CD4-positive, alpha-beta memory T cell (primary cell): ENCODE data around the gene TMA7. TPM values are rescaled to one million over a fixed set of nuclear protein-coding genes. Genes with fewer than 3 reads are reported as not detected.
"Not testable (repeated sequence)": the region's sequence is repeated elsewhere in the genome, so short reads cannot be mapped to it uniquely, and the experiment has no call there.

Source experiments
- CTCF ChIA-PET: fragments of 350-600 bp; sonication (Branson Sonifier 250); formaldehyde crosslinking; loops from one replicate; lab custom pipeline; 2021; ENCODE audit warnings: inconsistent platforms; ENCODE audit not compliant: partially characterized antibody; lab: Charles Lee
- POLR2A ChIA-PET: fragments of 350-600 bp; sonication (Branson Sonifier 250); formaldehyde crosslinking; loops from one replicate; lab custom pipeline; 2021; ENCODE audit not compliant: partially characterized antibody; lab: Charles Lee
- DNase-seq, 5 donors: peaks; one replicate each; pipeline versions ENCODE4 v3.0.0 to v3.0.0-alpha.2; 2020 to 2022; ENCODE audit warnings: mixed read lengths in 1 of 5
- H3K27ac ChIP-seq: one replicate; pipeline ENCODE4 v1.7.0; 2013; ENCODE audit warnings: low read depth, low read length
- H3K27me3 ChIP-seq: 2 replicates; pipeline ENCODE4 v1.7.0; 2013; ENCODE audit warnings: mild to moderate bottlenecking, low read length, moderate library complexity; ENCODE audit not compliant: insufficient read depth
- H3K36me3 ChIP-seq: 2 replicates; pipeline ENCODE4 v1.7.0; 2013; ENCODE audit warnings: mild to moderate bottlenecking, low read length, moderate library complexity; ENCODE audit not compliant: insufficient read depth
- H3K4me1 ChIP-seq: 2 replicates; pipeline ENCODE4 v1.7.0; 2013; ENCODE audit warnings: mild to moderate bottlenecking, low read length, moderate library complexity; ENCODE audit not compliant: insufficient read depth
- H3K4me3 ChIP-seq, 2 donors: one replicate each; pipeline ENCODE4 v1.7.0; 2013; ENCODE audit warnings: low read length in 2 of 2, mild to moderate bottlenecking in 1 of 2
- H3K9me3 ChIP-seq, 2 donors: one replicate each; pipeline ENCODE4 v1.7.0; 2013; ENCODE audit warnings: low read length in 2 of 2, control low read depth in 1 of 2; ENCODE audit not compliant: control insufficient read depth in 1 of 2
- H3K27ac Mint-ChIP-seq, 7 donors: one replicate each; pipeline ENCODE4 v1.8.0; 2020 to 2021; ENCODE audit warnings: mixed read lengths in 7 of 7, mild to moderate bottlenecking in 6 of 7, inconsistent platforms in 3 of 7, moderate library complexity in 3 of 7
- H3K27me3 Mint-ChIP-seq, 2 donors: one replicate each; pipeline ENCODE4 v1.8.0; 2020 to 2021; ENCODE audit warnings: mixed read lengths in 2 of 2
- H3K36me3 Mint-ChIP-seq, 2 donors: one replicate each; pipeline ENCODE4 v1.8.0; 2020 to 2021; ENCODE audit warnings: mixed read lengths in 2 of 2, inconsistent platforms in 1 of 2, mild to moderate bottlenecking in 1 of 2
- H3K4me1 Mint-ChIP-seq, 4 donors: one replicate each; pipeline ENCODE4 v1.8.0; 2020 to 2021; ENCODE audit warnings: mixed read lengths in 4 of 4, mild to moderate bottlenecking in 1 of 4
- H3K4me3 Mint-ChIP-seq, 8 donors: one replicate each; pipeline ENCODE4 v1.8.0; 2020 to 2021; ENCODE audit warnings: mixed read lengths in 8 of 8, mild to moderate bottlenecking in 7 of 8, moderate library complexity in 6 of 8, inconsistent platforms in 3 of 8
- H3K9me3 Mint-ChIP-seq, 8 donors: one replicate each; pipeline ENCODE4 v1.8.0; 2020 to 2021; ENCODE audit warnings: mixed read lengths in 8 of 8, mild to moderate bottlenecking in 5 of 8, inconsistent platforms in 3 of 8, moderate library complexity in 1 of 8
- intact Hi-C: fragments of 100-400 bp; cut with micrococcal nuclease; formaldehyde crosslinking; loops from one replicate; pipeline ENCODE4 v1.15.1; 2023
- polyA plus RNA-seq, 2 donors: library from polyadenylated mRNA; unstranded; fragments of 300-500 nt; fragmentation: Illumina TruSeq; gene quantifications; one replicate each; pipeline ENCODE4 v1.2.3, GENCODE V29; 2021
- total RNA-seq, 2 experiments: library from RNA; stranded (reverse); gene quantifications; one replicate each; pipeline ENCODE4 v1.2.3, GENCODE V29; 2021

The TMA7 gene
- total and polyA plus RNA-seq, 4 experiments from 2014 or later, result 309 to 952 (median 537) TPM

- peaks cover 3 to 11% of the 10 kb centered on the region in 2 donors for H3K36me3 Mint-ChIP-seq
- peak overlapping the region; percentile 89 to 99 (median 98) for H3K27ac Mint-ChIP-seq
- Histone ChIP-seq H3K4me1 (peaks cover 66% of the 10 kb centered on the region), H3K36me3 (no peaks in the 10 kb centered on the region), H3K27ac (peak overlapping the region; percentile 59), H3K4me3 (peak overlapping the region; percentile 71 to 80), H3K9me3 (no peaks in the 10 kb centered on the region), H3K27me3 (no peaks in the 10 kb centered on the region)
- H3K4me1 Mint-ChIP-seq, result peaks cover 36 to 67% (median 46%) of the 10 kb centered on the region in 4 donors
- no peaks in the 10 kb centered on the region for H3K9me3 Mint-ChIP-seq
- H3K4me3 Mint-ChIP-seq, result peak overlapping the region; percentile 89 to 97 (median 90)
- ChIA-PET CTCF (interaction anchor here (2.0 to 11.2 kb wide), 3 partner anchors 12 to 42 kb away, joined by 5 to 83 read pairs (median 19); a partner anchor contains a TSS), POLR2A (interaction anchor here (1.6 to 4.8 kb wide), 7 partner anchors 10 to 79 kb away, joined by 5 to 60 read pairs (median 10); partner anchors contain the start of genes ATRIP and SHISA5)
- no peak for DNase-seq
- intact Hi-C loops, result no loop called here
- H3K27me3 Mint-ChIP-seq, result no peaks in the 10 kb centered on the region
These were observed 38.0 kb downstream of the TMA7 start for GRCh38 chr3:48477959-48478520.

- DNase-seq, result peak; percentile 81 to 89 (median 85)
- Histone ChIP-seq H3K27me3 (no peaks in the 10 kb centered on the region), H3K27ac (peak overlapping the region; percentile 59), H3K4me1 (peaks cover 58% of the 10 kb centered on the region), H3K9me3 (no peaks in the 10 kb centered on the region), H3K4me3 (peak overlapping the region; percentile 71 to 80), H3K36me3 (no peaks in the 10 kb centered on the region)
- Mint-ChIP-seq H3K9me3 (no peaks in the 10 kb centered on the region), H3K27ac (peak overlapping the region; percentile 89 to 99 (median 98)), H3K4me3 (peak overlapping the region; percentile 89 to 97 (median 90)), H3K27me3 (no peaks in the 10 kb centered on the region), H3K4me1 (peaks cover 31 to 59% (median 40%) of the 10 kb centered on the region in 4 donors), H3K36me3 (peaks cover 3 to 11% of the 10 kb centered on the region in 2 donors)
- ChIA-PET CTCF (interaction anchor here (0.8 to 11.2 kb wide), 5 partner anchors 12 to 43 kb away, joined by 3 to 83 read pairs (median 5); partner anchors contain the start of gene CCDC51), POLR2A (interaction anchor here (0.9 to 4.8 kb wide), 15 partner anchors 8 to 78 kb away, joined by 3 to 60 read pairs (median 6); partner anchors contain the start of genes ATRIP, CCDC51, SHISA5 and TMA7)
- intact Hi-C loops, result loop anchor here (1.0 kb wide), 3 partner anchors 13 to 33 kb away; partner anchors contain the start of gene ATRIP
These were observed 38.8 kb downstream of the TMA7 start for GRCh38 chr3:48478626-48479555.

GRCh38 chr3:48480891-48481290 is 40.8 kb downstream of the TMA7 start:
- POLR2A ChIA-PET, result interaction anchor here (1.0 kb wide), 2 partner anchors 9 to 44 kb away, joined by 3 read pairs; no protein-coding TSS in a partner anchor
- CTCF ChIA-PET, result interaction anchor here (11.2 kb wide), 1 partner anchor 45 kb away, joined by 83 read pairs; no protein-coding TSS in a partner anchor
- H3K9me3 Mint-ChIP-seq, H3K27me3 Mint-ChIP-seq, H3K27ac ChIP-seq, intact Hi-C loops, H3K27ac Mint-ChIP-seq, H3K4me3 ChIP-seq, DNase-seq, H3K36me3 Mint-ChIP-seq, H3K36me3 ChIP-seq, H3K27me3 ChIP-seq, H3K9me3 ChIP-seq, H3K4me3 Mint-ChIP-seq: not testable (repeated sequence)
- peaks cover 44% of the 10 kb centered on the region for H3K4me1 ChIP-seq
- H3K4me1 Mint-ChIP-seq, result peaks cover 23 to 44% (median 32%) of the 10 kb centered on the region in 4 donors

GRCh38 chr3:48482822-48483221 is 42.8 kb downstream of the TMA7 start:
- DNase-seq, H3K4me3 Mint-ChIP-seq, H3K36me3 ChIP-seq, H3K27me3 ChIP-seq, H3K4me3 ChIP-seq, H3K27ac ChIP-seq, H3K27me3 Mint-ChIP-seq, H3K9me3 Mint-ChIP-seq, H3K9me3 ChIP-seq, H3K36me3 Mint-ChIP-seq, intact Hi-C loops: not testable (repeated sequence)
- H3K27ac Mint-ChIP-seq, result peak overlapping the region in 1 of 7 donors; percentile 35
- ChIA-PET POLR2A (interaction anchor here (0.9 kb wide), 1 partner anchor 17 kb away, joined by 3 read pairs; no protein-coding TSS in a partner anchor), CTCF (interaction anchor here (1.0 to 1.1 kb wide), 3 partner anchors 14 to 47 kb away, joined by 3 to 4 read pairs (median 4); no protein-coding TSS in a partner anchor)
- H3K4me1 Mint-ChIP-seq, result peaks cover 18 to 25% (median 22%) of the 10 kb centered on the region in 4 donors
- H3K4me1 ChIP-seq, result peaks cover 27% of the 10 kb centered on the region

- Histone ChIP-seq H3K27me3 (no peaks in the 10 kb centered on the region), H3K4me3 (no peak overlapping the region), H3K9me3 (no peaks in the 10 kb centered on the region), H3K4me1 (no peaks in the 10 kb centered on the region), H3K27ac (no peak overlapping the region), H3K36me3 (no peaks in the 10 kb centered on the region)
- ChIA-PET POLR2A (no interaction called here), CTCF (no interaction called here)
- Mint-ChIP-seq H3K9me3 (no peaks in the 10 kb centered on the region), H3K27ac (no peak overlapping the region), H3K4me3 (no peak overlapping the region), H3K36me3 (peaks cover 0 to 3% of the 10 kb centered on the region in 2 donors), H3K4me1 (peaks cover 0 to 2% (median 0%) of the 10 kb centered on the region in 4 donors), H3K27me3 (no peaks in the 10 kb centered on the region)
- no peak for DNase-seq
- intact Hi-C loops, result no loop called here
These were observed 46.9 kb downstream of the TMA7 start for GRCh38 chr3:48486952-48487351.

GRCh38 chr3:48492461-48493202 is 52.6 kb downstream of the TMA7 start:
- intact Hi-C loops, result no loop called here
- no peaks in the 10 kb centered on the region for H3K27me3 Mint-ChIP-seq
- no peak for DNase-seq
- Histone ChIP-seq H3K9me3 (no peaks in the 10 kb centered on the region), H3K4me3 (no peak overlapping the region), H3K27ac (no peak overlapping the region), H3K27me3 (no peaks in the 10 kb centered on the region), H3K36me3 (no peaks in the 10 kb centered on the region), H3K4me1 (no peaks in the 10 kb centered on the region)
- CTCF ChIA-PET, result no interaction called here
- H3K36me3 Mint-ChIP-seq, result peaks cover 15 to 18% of the 10 kb centered on the region in 2 donors
- no peak overlapping the region for H3K4me3 Mint-ChIP-seq
- no peak overlapping the region for H3K27ac Mint-ChIP-seq
- no peaks in the 10 kb centered on the region for H3K9me3 Mint-ChIP-seq
- H3K4me1 Mint-ChIP-seq, result peaks cover 0 to 3% (median under 1%) of the 10 kb centered on the region in 4 donors
- POLR2A ChIA-PET, result interaction anchor here (1.1 kb wide), 2 partner anchors 13 to 19 kb away, joined by 3 to 4 read pairs; no protein-coding TSS in a partner anchor
